HEK293T (cell line): ENCODE data around the gene UTF1.

Experiments
- CTBP1 ChIP-seq: fragments of 450-650 bp; IDR thresholded peaks from 2 replicates; pipeline ENCODE4 v1.6.1; 2016; ENCODE audit warnings: borderline replicate concordance
- FOXK2 ChIP-seq: fragments of 450-650 bp; IDR thresholded peaks from 2 replicates; pipeline ENCODE4 v1.6.1; 2016; ENCODE audit warnings: mild to moderate bottlenecking
- FOXM1 ChIP-seq: fragments of 450-650 bp; IDR thresholded peaks from 2 replicates; pipeline ENCODE4 v1.6.1; 2017; ENCODE audit warnings: mild to moderate bottlenecking, borderline replicate concordance
- LEF1 ChIP-seq: fragments of 450-650 bp; IDR thresholded peaks from 2 replicates; pipeline ENCODE4 v1.6.1; 2017; ENCODE audit warnings: mild to moderate bottlenecking, borderline replicate concordance
- SUZ12 ChIP-seq: fragments of 450-650 bp; IDR thresholded peaks from 2 replicates; pipeline ENCODE4 v1.6.1; 2016; ENCODE audit warnings: mild to moderate bottlenecking

GRCh38 chr10:133257489-133258065 lies 27.6 kb downstream of the UTF1 start:
- TF ChIP-seq CTBP1 (no peak), FOXM1 (no peak), LEF1 (no peak), FOXK2 (no peak), SUZ12 (no peak)
